Caco-2 (cell line): Measurements from ENCODE around the gene TOMM40. TPM values are rescaled to one million over a fixed set of nuclear protein-coding genes. Genes with fewer than 3 reads are reported as not detected.

ENCODE experiments used
- BruUV-seq: library from RNA; stranded (reverse); fragments of 400-500 nt; replicated peaks from 2 replicates; lab custom pipeline; 2021; lab: Mats Ljungman, UMichigan
- CTCF ChIA-PET: fragments of 300-600 bp; sonication (Branson Sonifier 250); formaldehyde crosslinking; loops from one replicate; lab custom pipeline; 2022; ENCODE audit warnings: antibody characterized with exemption; lab: Charles Lee
- POLR2A ChIA-PET: fragments of 300-600 bp; sonication (Branson Sonifier 250); formaldehyde crosslinking; loops from one replicate; lab custom pipeline; 2022; ENCODE audit warnings: antibody characterized with exemption; lab: Charles Lee
- DNase-seq, 2 experiments: peaks; one replicate each; pipeline versions ENCODE4 v3.0.0 to v3.0.0-alpha.2; 2020 to 2022
- H3K27me3 ChIP-seq: replicated peaks from 2 replicates; pipeline ENCODE4 v1.6.0; 2011; ENCODE audit warnings: low read length; ENCODE audit not compliant: control insufficient read depth, insufficient read depth
- H3K36me3 ChIP-seq: 2 replicates; pipeline ENCODE4 v1.5.1; 2011; ENCODE audit warnings: low read length; ENCODE audit not compliant: control insufficient read depth, insufficient read depth
- H3K4me1 ChIP-seq: fragments of 250-450 bp; sonication (Bioruptor Pico); 2 replicates; pipeline ENCODE4 v1.5.1; 2020; ENCODE audit warnings: mild to moderate bottlenecking
- H3K4me3 ChIP-seq: 2 replicates; pipeline ENCODE4 v1.5.1; 2011; ENCODE audit warnings: low read depth, mild to moderate bottlenecking, control low read depth, low read length
- H3K9me3 ChIP-seq: fragments of 250-450 bp; sonication (Bioruptor Pico); 2 replicates; pipeline ENCODE4 v1.5.1; 2020; ENCODE audit warnings: mild to moderate bottlenecking, moderate library complexity
- H3K27ac Mint-ChIP-seq: one replicate; pipeline ENCODE4 v1.8.0; 2022; ENCODE audit warnings: mixed read lengths; ENCODE audit not compliant: unreplicated experiment
- H3K27me3 Mint-ChIP-seq: one replicate; pipeline ENCODE4 v1.8.0; 2022; ENCODE audit warnings: mixed read lengths; ENCODE audit not compliant: insufficient read depth, unreplicated experiment
- H3K36me3 Mint-ChIP-seq: one replicate; pipeline ENCODE4 v1.8.0; 2022; ENCODE audit warnings: mild to moderate bottlenecking, mixed read lengths; ENCODE audit not compliant: insufficient read depth, unreplicated experiment
- H3K4me1 Mint-ChIP-seq: one replicate; pipeline ENCODE4 v1.8.0; 2022; ENCODE audit warnings: low read depth, mixed read lengths; ENCODE audit not compliant: unreplicated experiment
- H3K4me3 Mint-ChIP-seq: one replicate; pipeline ENCODE4 v1.8.0; 2022; ENCODE audit warnings: mild to moderate bottlenecking, moderate library complexity, mixed read lengths; ENCODE audit not compliant: unreplicated experiment
- H3K9me3 Mint-ChIP-seq: one replicate; pipeline ENCODE4 v1.8.0; 2022; ENCODE audit warnings: mixed read lengths; ENCODE audit not compliant: unreplicated experiment
- CTCF ChIP-seq, 2 experiments: fragments of 200-600 bp in 1 of 2; IDR thresholded peaks; 1 replicate in 1 of 2; 2 replicates in 1 of 2; pipeline versions ENCODE4 v1.5.1 to v1.8.0; 2011 to 2022; ENCODE audit warnings: antibody characterized with exemption in 1 of 2, control low read depth in 1 of 2, inconsistent platforms in 1 of 2, low read depth in 1 of 2, low read length in 1 of 2, mild to moderate bottlenecking in 1 of 2, moderate library complexity in 1 of 2; ENCODE audit not compliant: insufficient read depth in 1 of 2, severe bottlenecking in 1 of 2, unreplicated experiment in 1 of 2
- intact Hi-C: fragments of 100-400 bp; cut with micrococcal nuclease; formaldehyde crosslinking; loops from one replicate; pipeline ENCODE4 v1.10.0; 2022; ENCODE audit not compliant: unreplicated experiment
- total RNA-seq: library from RNA; stranded (reverse); gene quantifications from 2 replicates; pipeline ENCODE4 v1.2.3, GENCODE V29; 2022

TOMM40 gene
- total RNA-seq, 1 experiment from 2014 or later: 205 TPM

- Mint-ChIP-seq H3K4me1 (peaks cover 34% of the 10 kb centered on the region), H3K9me3 (no peaks in the 10 kb centered on the region), H3K36me3 (peaks cover 42% of the 10 kb centered on the region), H3K27me3 (no peaks in the 10 kb centered on the region), H3K27ac (peak within 1 kb of the TSS; percentile 98), H3K4me3 (peak within 1 kb of the TSS; percentile 76)
- Histone ChIP-seq H3K4me3 (peak within 1 kb of the TSS; percentile 76), H3K4me1 (peaks cover 35% of the 10 kb centered on the region), H3K36me3 (0 out of 2 replicates have a peak, but pooled peaks cover 1% of the 10 kb centered on the region), H3K9me3 (no peaks in the 10 kb centered on the region), H3K27me3 (no peaks in the 10 kb centered on the region)
- CTCF ChIA-PET: interaction anchor here (0.5 to 1.4 kb wide), 29 partner anchors 8 to 275 kb away, joined by 3 to 53 read pairs (median 5); partner anchors contain the start of genes BCAM, CBLC, RELB and TOMM40
- intact Hi-C loops: loop anchor here (1.0 to 10.0 kb wide), 6 partner anchors 44 to 151 kb away; partner anchors contain the start of genes CBLC and CEACAM16
- BruUV-seq: no TSS peak
- TF ChIP-seq CTCF (IDR thresholded peaks at IDR 0.05; ENCODE audit: insufficient read depth in 1 of 2, low read depth in 1 of 2, low read length in 1 of 2, severe bottlenecking in 1 of 2, unreplicated experiment in 1 of 2): peak; percentile 73 to 76
- POLR2A ChIA-PET: interaction anchor here (0.6 to 1.9 kb wide), 27 partner anchors 11 to 872 kb away, joined by 3 to 30 read pairs (median 5); partner anchors contain the start of genes BCAM, CBLC, TOMM40 and ZNF225
- DNase-seq: peak; percentile 100
These were observed 45.2 kb upstream of the TOMM40 start, which contains the start of gene NECTIN2 for GRCh38 chr19:44845612-44846454. Gene NECTIN2, plus strand, starts transcription at chr19:44846297. Its CDS starts 229 bp downstream, at chr19:44846526.

- intact Hi-C loops: loop anchor here (1.0 to 10.0 kb wide), 3 partner anchors 44 to 152 kb away; partner anchors contain the start of gene CEACAM16
- Mint-ChIP-seq H3K4me3 (peak overlapping the region; percentile 76), H3K27me3 (no peaks in the 10 kb centered on the region), H3K36me3 (peaks cover 50% of the 10 kb centered on the region), H3K9me3 (no peaks in the 10 kb centered on the region), H3K27ac (peak overlapping the region; percentile 98), H3K4me1 (peaks cover 40% of the 10 kb centered on the region)
- ChIA-PET CTCF (interaction anchor here (0.6 to 1.4 kb wide), 11 partner anchors 38 to 863 kb away, joined by 3 to 53 read pairs (median 6); partner anchors contain the start of genes BCAM, CBLC and TOMM40), POLR2A (interaction anchor here (0.6 to 1.9 kb wide), 11 partner anchors 10 to 246 kb away, joined by 3 to 30 read pairs (median 8); partner anchors contain the start of genes BCAM, CBLC and TOMM40)
- Histone ChIP-seq H3K27me3 (no peaks in the 10 kb centered on the region), H3K4me1 (peaks cover 35% of the 10 kb centered on the region), H3K4me3 (peak overlapping the region; percentile 72), H3K9me3 (no peaks in the 10 kb centered on the region), H3K36me3 (peaks cover 4% of the 10 kb centered on the region; the same call in 1 of the 2 replicates)
- DNase-seq: peak; percentile 76 to 85
- TF ChIP-seq CTCF (IDR thresholded peaks at IDR 0.05; ENCODE audit: insufficient read depth in 1 of 2, low read depth in 1 of 2, low read length in 1 of 2, severe bottlenecking in 1 of 2, unreplicated experiment in 1 of 2): no peak
- no TSS peak for BruUV-seq
These were observed 44.5 kb upstream of the TOMM40 start for GRCh38 chr19:44846455-44847143.
